ENCODE data around the gene FBXW11.

The FBXW11 gene

DNA sequence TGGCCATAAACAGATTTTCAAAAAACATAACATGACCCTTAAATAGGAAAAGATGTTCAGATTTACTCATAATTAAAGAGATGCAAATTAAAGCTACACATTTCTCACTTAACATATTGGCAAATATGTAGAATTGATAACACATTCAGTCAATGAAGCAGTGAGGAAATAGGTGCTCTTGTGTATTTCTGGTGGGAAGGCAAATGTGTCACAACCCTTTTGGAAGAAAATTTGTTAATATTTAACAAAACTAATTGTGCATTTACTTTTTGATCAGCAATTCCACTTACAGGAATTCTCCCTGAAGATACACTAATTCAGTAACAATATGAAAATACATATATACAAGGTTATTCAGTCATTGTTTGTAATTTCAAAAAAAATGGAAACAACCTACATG is 68.1 kb downstream of the FBXW11 start:
- Histone ChIP-seq H3K27ac (replicated peaks) (no peak overlapping the region), H3K27me3 (ENCODE audit: insufficient read depth, poor library complexity, severe bottlenecking) (no peaks in the 10 kb centered on the region), H3K4me3 (replicated peaks; ENCODE audit: insufficient read depth, low read length) (no peak overlapping the region)
- TF ChIP-seq GABPA (IDR thresholded peaks at IDR 0.05; ENCODE audit: low read depth) = no peak
- TF ChIP-seq REST (IDR thresholded peaks at IDR 0.05; ENCODE audit: insufficient replicate concordance, low read depth) = no peak
- no peak for TF ChIP-seq SPI1 (IDR thresholded peaks at IDR 0.05; ENCODE audit: borderline replicate concordance, low read depth)
- no peak for TF ChIP-seq POLR2AphosphoS5 (IDR thresholded peaks at IDR 0.05; ENCODE audit: low read depth)
- no peak for TF ChIP-seq CTCF (IDR thresholded peaks at IDR 0.05; ENCODE audit: insufficient read depth, low read length)
- DNase-seq (ENCODE audit: low read depth in 1 of 2, low spot score in 1 of 2) = no peak

GRCh38 chr5:171937351-171937750 is 69.1 kb downstream of the FBXW11 start:
- no peak overlapping the region for H3K4me3 ChIP-seq (replicated peaks; ENCODE audit: insufficient read depth, low read length)
- TF ChIP-seq REST (IDR thresholded peaks at IDR 0.05; ENCODE audit: insufficient replicate concordance, low read depth) (no peak), CTCF (IDR thresholded peaks at IDR 0.05; ENCODE audit: insufficient read depth, low read length) (no peak), POLR2AphosphoS5 (IDR thresholded peaks at IDR 0.05; ENCODE audit: low read depth) (no peak), GABPA (IDR thresholded peaks at IDR 0.05; ENCODE audit: low read depth) (no peak), SPI1 (IDR thresholded peaks at IDR 0.05; ENCODE audit: borderline replicate concordance, low read depth) (no peak)
- no peak for DNase-seq (ENCODE audit: low read depth in 1 of 2, low spot score in 1 of 2)
- H3K27ac ChIP-seq (replicated peaks) = no peak overlapping the region
- no peaks in the 10 kb centered on the region for H3K27me3 ChIP-seq (ENCODE audit: insufficient read depth, poor library complexity, severe bottlenecking)

GRCh38 chr5:171934586-171934985 is 71.9 kb downstream of the FBXW11 start:
- no peaks in the 10 kb centered on the region for H3K27me3 ChIP-seq (ENCODE audit: insufficient read depth, poor library complexity, severe bottlenecking)
- TF ChIP-seq REST (IDR thresholded peaks at IDR 0.05; ENCODE audit: insufficient replicate concordance, low read depth) (no peak), SPI1 (IDR thresholded peaks at IDR 0.05; ENCODE audit: borderline replicate concordance, low read depth) (no peak), GABPA (IDR thresholded peaks at IDR 0.05; ENCODE audit: low read depth) (no peak), CTCF (IDR thresholded peaks at IDR 0.05; ENCODE audit: insufficient read depth, low read length) (no peak), POLR2AphosphoS5 (IDR thresholded peaks at IDR 0.05; ENCODE audit: low read depth) (no peak)
- DNase-seq (ENCODE audit: low read depth in 1 of 2, low spot score in 1 of 2) = no peak
- no peak overlapping the region for H3K4me3 ChIP-seq (replicated peaks; ENCODE audit: insufficient read depth, low read length)
- H3K27ac ChIP-seq (replicated peaks) = no peak overlapping the region
